Measurements from ENCODE around the gene PCNT.

PCNT gene

GRCh38 chr21:46352164-46352515 lies 28.2 kb downstream of the PCNT start:
- no peak for DNase-seq (ENCODE audit: low spot score)
- TF ChIP-seq CTCF (IDR thresholded peaks at IDR 0.05; ENCODE audit: borderline replicate concordance, control extremely low read depth, extremely low read depth, insufficient read depth, missing control alignments), result no peak

GRCh38 chr21:46352913-46353312 lies 29.0 kb downstream of the PCNT start:
- in situ Hi-C loops (cut with MboI; ENCODE audit: low sequenced_read_pairs, unreplicated experiment), result no loop called here
- no peak for DNase-seq (ENCODE audit: low spot score)
- no peak for TF ChIP-seq CTCF (IDR thresholded peaks at IDR 0.05; ENCODE audit: borderline replicate concordance, control extremely low read depth, extremely low read depth, insufficient read depth, missing control alignments)

More at GRCh38 chr21:46352164-46352515, 28.2 kb downstream of the PCNT start:
- in situ Hi-C loops (cut with MboI; ENCODE audit: low sequenced_read_pairs, unreplicated experiment), result no loop called here

- no peak for TF ChIP-seq CTCF (IDR thresholded peaks at IDR 0.05; ENCODE audit: borderline replicate concordance, control extremely low read depth, extremely low read depth, insufficient read depth, missing control alignments)
- in situ Hi-C loops (cut with MboI; ENCODE audit: low sequenced_read_pairs, unreplicated experiment), result no loop called here
Observed at GRCh38 chr21:46354046-46354445, 30.1 kb downstream of the PCNT start.

GRCh38 chr21:46354518-46354917 lies 30.6 kb downstream of the PCNT start:
- in situ Hi-C loops (cut with MboI; ENCODE audit: low sequenced_read_pairs, unreplicated experiment), result no loop called here
- TF ChIP-seq CTCF (IDR thresholded peaks at IDR 0.05; ENCODE audit: borderline replicate concordance, control extremely low read depth, extremely low read depth, insufficient read depth, missing control alignments), result no peak

More at GRCh38 chr21:46354046-46354445, 30.1 kb downstream of the PCNT start:
- DNase-seq (ENCODE audit: low spot score), result no peak

GRCh38 chr21:46355161-46356004 lies 31.4 kb downstream of the PCNT start:
- in situ Hi-C loops (cut with MboI; ENCODE audit: low sequenced_read_pairs, unreplicated experiment), result no loop called here
- TF ChIP-seq CTCF (IDR thresholded peaks at IDR 0.05; ENCODE audit: borderline replicate concordance, control extremely low read depth, extremely low read depth, insufficient read depth, missing control alignments), result no peak
- DNase-seq (ENCODE audit: low spot score), result no peak

More at GRCh38 chr21:46354518-46354917, 30.6 kb downstream of the PCNT start:
- no peak for DNase-seq (ENCODE audit: low spot score)

GRCh38 chr21:46356005-46356338 lies 32.0 kb downstream of the PCNT start:
- TF ChIP-seq CTCF (IDR thresholded peaks at IDR 0.05; ENCODE audit: borderline replicate concordance, control extremely low read depth, extremely low read depth, insufficient read depth, missing control alignments), result no peak
- no peak for DNase-seq (ENCODE audit: low spot score)
- in situ Hi-C loops (cut with MboI; ENCODE audit: low sequenced_read_pairs, unreplicated experiment), result no loop called here
